HG03520 (cell line): ENCODE measurements around the gene C1R.

Experiments used
- ATAC-seq: cut with Tn5 transposase; IDR thresholded peaks from one replicate; pipeline ENCODE4 v1.9.1; 2021; ENCODE audit warnings: mild to moderate bottlenecking, moderate library complexity; ENCODE audit not compliant: unreplicated experiment

C1R gene

DNA sequence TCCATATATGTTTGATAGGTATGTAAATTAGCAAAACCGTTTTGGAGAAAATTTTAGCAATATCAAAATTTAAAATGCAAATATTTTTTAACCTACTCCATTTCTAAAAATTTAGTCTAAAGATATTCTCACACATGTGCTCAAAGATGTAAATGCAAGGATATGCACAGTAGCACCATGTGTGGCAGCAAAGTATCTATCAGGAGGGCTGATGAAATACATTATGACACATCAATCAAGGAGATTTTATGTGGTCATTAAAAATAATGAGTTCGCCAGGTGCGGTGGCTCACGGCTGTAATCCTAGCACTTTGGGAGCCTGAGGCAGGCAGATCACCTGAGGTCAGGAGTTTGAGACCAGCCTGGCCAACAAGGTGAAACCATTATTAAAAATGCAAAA lies 8.0 kb upstream of the C1R start:
- no peak for ATAC-seq

DNA sequence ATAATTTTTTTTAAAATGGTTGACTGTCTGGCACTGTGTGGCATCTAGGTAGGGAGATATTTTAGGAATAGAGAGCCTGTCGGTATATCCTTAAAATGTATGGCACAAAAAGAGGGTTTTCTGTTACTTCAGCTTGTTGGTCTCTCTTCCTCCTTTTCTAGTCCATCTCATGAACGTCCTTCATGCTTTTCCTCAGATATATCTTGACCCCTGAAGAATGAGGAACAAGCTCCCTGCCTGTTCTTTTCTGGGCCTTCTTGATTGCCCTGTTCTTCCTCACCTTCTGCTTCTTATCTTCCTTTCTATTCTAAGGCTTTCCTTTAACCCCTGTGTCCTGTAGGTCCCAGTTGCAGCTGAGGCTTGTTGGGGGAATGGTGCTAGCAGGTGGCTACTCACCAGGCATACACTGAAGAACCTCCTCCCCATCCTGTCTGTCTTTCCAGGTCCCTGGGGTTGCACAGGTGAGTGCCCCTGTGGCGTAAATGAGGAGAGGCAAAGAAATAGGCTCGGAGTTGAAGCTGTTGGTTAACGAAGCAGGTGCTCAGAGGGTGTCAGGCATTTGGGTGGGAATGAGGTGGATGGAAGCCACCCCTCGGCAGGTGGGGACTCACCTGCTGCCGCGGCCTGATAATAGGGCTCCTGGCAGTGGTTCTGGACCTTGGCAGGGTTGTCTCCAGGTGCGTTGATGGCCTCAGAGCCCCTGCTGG lies 7.2 kb upstream of the C1R start:
- no peak for ATAC-seq

DNA sequence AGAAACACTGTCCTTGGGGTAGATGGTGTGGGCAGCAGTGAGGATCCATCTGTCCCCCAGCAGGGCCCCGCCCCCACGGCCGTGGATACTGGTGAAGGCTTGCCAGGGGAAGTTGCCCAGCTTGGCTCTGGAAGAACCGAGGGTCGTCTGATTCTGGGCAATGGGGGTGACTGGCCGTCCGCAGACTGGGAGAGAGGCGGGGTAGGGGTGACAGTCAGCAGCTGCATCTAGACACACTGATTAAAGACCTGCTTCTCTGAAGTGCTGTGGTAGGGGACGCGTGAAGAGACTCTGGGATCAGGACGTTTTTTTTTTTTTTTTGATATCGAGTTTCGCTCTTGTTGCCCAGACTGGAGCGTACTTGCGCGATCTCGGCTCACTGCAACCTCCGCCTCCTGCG lies 4.7 kb upstream of the C1R start:
- no peak for ATAC-seq

DNA sequence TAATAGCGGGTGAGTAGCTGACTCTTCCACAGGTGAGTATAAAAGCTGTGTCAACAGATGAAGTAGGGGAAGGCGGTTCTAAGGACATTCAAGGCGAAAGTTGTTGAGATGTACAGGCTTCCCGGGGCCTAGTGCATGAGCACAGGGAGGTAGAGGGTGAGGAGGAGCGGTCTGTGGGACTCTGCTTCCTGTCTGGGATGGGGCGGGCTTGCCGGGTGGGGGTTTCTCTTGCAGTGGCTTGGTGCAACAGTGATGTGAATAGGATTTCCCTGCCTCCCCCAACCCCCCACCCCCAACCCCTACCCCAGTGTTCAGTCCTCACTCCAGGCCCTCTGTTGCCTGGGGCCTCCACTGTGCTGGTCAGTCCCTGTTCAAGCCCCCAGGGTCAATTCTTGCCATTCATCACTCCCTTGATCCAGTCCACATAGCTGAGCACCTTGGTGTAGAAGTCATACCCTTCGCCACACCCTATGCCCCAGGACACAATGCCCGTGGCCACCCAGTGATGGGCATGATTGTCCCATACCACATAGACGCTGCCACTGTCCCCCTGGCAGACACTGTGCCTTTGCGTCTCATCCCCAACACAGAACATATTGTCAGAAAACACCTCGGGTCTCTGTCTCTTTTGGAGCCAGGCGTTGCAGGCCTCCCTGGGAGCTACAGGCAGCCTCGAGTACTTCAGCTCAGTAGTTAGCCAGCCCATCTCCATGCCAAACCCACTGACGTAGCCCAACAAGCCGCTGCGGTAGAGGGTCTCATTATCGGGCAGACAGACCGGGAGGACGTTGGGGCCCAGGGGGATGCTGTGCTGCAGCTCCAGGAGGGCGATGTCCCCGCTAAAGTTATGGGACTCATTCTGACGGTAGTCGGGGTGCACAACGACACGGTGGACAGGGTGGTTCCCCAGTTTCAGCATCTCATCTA lies 4.0 kb upstream of the C1R start:
- ATAC-seq: no peak

DNA sequence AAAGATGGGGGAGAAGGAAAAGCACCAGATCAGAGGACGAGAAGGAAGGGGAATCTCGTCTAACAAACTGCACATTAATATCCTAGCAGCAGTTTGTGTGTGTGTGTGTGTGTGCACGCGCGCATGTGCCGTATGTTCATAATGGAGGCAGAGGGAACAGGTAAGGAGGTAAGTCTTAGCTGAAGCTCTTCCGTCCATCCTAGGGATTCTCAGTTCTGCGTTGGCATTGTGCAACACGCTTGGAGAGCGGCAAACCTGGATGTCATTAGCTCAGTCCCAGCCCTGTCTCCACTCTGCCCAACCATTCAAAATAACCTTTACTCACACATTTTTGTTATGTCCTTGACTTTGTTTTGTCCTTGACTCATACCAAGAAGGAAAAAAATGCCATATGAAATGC lies 1.6 kb upstream of the C1R start:
- no peak for ATAC-seq

DNA sequence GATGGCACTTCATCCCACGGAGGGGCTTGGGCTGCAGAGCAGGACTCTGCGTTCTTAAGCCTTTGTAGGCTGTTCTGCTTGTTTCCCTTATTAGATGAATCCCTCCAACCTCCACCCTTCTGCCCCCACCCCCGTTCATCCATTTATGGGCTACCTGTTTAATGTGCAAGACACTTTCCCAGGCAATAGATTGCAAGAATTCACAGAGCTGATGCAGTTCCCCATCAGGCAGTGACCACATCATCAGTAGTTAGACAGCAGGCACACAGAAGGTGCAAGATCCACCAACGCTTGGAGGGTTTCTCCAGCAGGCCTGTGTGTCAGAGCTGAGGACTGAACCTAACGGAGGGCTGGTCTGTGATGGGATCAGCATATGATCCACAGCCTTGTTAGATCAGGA lies 1.2 kb upstream of the C1R start:
- no peak for ATAC-seq

DNA sequence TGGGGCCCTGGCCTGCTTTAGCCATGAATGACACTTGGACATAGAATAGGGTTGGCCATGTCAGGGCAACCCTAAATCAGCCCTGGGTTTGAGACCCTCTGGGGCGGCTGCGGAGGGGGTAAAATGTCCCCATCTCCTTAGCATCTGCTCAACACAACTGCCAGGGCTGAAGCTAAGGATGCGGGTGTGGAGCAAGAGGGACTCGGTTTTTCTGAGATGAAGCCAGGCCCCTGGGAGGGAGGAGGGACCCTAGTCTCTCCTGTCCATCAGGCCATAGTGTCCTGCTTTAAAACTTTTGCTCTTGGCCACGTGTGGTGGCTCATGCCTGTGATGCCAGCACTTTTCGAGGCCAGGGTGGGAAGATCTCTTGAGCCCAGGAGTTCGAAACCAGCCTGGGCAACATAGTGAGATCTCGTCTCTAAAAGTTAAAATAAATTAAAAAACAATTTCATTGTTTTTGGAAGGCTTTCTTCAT lies 778 bp upstream of the C1R start:
- ATAC-seq: no peak

DNA sequence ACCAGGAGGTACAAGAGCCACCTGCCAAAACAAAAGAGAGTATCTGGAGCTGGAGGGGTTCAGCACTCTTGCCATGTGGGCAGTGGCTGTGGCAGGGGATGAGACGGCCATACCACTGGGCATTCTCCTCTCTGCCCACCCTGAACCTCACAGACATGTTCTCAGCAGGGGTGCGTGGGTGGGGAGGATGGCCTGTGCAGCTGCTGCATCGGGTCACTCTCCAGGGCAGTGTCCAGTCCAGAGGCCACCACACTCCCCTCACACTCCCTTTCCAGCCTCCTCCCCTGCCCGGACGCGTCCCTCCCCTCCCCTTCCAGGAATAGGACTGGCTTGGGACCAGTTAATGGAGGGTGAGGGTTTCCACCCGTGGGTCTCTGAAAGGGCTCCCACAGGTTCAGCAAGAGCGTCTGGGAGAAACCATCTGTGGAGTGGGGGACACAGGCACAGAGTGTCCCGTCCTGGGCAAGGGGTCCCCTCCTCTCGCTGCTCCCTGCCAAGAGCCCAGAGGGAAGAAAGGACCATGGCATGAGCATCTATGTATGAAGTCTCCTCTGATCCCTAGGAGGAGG lies 501 bp downstream of the C1R start:
- no peak for ATAC-seq

DNA sequence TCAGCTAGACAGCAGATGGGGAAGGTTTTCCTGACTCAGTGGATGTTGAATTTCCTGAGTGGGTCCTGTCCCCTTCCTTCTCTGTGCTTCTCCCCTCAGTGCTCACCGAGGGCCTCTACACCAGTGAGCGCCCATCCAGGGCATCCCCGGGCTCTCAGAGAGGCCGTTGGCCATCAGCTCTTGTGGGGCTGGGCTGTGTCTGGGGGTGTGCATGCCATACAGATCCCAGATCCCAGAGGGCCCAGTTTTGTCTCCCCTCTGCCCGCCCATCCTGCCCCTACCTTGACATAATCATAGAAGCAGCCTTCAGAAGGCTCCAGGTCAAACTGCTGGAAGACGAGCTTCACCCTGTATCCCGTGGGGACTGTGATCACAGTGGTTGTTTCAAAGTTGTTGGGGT lies 1.1 kb downstream of the C1R start:
- no peak for ATAC-seq

DNA sequence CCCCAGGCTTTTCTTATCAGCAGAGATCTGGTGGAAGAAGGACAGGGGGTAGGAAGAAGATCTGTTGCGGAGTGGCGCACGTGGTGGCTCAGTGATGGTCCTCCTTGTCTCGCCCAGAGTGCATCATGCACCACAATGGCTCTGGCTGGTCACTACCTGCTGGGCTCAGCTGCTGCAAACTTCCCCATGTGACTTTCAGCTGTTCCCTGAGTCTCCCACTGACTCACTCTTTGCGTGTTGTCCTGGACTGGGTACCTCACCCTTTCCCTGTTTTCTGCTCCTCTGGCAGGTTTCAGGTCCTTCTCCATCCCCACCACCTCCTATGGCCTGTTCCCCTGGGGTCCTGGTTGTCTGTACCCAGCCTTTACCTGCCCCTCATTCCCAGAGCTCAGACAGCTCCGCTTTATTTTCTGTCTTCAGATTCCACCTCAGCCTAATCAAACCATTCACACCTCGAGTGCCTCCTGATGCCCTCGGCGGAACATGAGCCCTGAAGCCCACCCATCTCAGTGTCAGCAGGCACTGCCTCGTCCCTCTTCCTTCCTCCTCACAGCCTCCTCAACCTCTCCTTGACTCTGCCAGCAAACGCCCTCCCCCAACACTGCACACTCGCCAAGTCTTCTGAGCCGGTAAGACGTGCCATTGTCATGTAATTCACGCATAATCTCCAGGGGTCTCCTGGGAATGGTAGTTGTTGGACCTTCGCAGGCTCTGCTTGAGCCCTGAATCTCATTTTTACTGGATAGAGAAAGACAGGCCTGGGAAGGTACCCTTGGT lies 1.8 kb downstream of the C1R start:
- no peak for ATAC-seq

DNA sequence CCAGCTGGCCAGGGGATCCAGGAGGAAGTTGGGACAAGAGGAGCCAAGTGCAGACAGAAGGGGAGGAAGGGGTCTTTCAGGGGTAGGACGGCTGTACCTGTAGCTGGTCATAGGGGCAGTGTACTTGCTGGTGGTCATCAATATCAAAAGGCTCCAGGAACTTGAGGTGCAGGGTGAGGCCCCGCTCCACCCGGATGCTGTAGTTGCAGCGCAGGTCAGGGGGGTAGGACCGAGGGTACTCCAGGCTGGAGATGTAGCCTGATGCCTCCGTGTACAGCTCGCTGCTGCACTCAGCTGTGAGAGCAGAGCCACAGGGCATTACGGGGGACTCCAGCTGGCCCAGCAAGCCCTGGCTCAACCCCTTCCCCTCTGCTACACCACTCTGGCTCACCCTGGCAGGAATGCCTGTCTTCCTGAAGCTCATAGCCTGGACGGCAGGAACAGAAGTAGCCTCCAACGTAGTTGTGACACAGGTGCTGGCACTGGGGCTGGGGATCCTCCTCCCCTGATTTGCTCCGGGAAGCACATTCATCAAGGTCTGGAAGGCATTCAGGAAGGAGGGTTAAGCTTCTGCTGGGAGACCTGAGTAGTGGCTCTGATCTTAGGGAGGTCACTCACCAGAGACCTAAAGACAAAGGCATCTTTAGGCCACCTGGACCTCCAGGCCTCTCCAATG lies 2.9 kb downstream of the C1R start:
- ATAC-seq: no peak

DNA sequence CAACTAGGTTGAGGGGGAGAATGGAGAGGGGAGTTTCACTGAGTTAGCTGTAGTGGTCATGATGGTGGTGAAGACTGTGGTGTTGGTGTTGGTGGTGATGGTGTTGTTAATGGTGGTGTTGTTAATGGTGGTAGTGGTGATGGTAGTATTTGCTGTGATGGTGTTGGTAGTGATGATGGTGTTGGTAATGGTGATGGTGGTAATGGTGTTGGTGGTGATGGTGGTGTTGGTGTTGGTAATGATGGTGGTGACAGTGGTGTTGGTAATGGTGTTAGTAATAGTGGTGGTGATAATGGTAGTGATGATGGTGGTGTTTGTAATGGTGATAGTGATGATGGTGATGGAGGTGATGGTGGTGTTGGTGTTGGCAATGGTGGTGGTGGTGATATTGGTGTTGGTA lies 9.1 kb downstream of the C1R start:
- no peak for ATAC-seq

DNA sequence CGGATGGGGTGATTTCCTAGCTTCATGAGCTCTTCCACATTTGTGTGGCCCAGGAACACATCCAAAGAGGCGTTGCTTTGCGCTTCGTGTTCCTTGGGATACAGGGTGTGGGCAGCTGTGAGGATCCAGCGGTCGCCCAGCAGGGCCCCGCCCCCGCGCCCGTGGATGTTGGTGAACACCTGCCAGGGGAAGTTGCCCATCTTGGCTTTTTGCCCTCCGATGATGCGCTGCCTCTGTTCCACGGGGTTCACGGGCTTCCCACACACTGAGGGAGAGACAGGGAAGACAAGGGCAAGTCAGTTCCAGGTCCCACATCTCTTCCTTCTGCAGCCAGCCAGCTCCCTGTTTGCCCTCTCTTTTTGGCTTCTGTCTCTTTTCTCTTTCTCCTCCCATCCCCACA lies 11.2 kb downstream of the C1R start:
- no peak for ATAC-seq

DNA sequence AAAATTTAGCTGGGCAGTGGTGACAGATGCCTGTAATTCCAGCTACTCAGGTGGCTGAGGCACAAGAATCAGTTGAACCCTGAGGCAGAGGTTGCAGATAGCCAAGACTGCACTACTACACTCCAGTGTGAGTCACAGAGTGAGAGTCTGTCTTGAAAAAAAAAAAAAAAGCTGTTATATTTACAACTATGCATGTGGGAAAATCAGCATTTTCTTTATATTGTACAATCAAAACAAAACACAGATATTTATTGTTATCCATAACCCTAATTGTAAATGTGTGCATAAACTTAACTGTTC lies 12.5 kb downstream of the C1R start:
- no peak for ATAC-seq

DNA sequence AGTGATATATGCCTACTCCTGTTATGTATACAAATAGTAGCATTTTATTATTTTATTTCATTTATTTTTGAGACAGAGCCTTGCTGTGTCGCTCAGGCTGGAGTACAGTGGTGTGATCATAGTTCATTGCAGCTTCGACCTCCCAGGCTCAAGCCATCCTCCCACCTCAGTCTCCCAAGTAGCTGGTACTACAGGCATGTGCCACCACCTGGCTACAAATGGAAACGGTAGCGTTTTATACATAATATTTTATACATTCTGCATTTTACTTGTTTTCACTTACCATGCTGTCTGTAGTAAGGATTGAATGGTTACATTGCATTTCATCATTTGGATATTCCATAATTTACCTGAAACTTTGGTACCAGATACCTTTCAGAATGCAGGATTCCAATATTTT lies 14.1 kb downstream of the C1R start:
- ATAC-seq: no peak

DNA sequence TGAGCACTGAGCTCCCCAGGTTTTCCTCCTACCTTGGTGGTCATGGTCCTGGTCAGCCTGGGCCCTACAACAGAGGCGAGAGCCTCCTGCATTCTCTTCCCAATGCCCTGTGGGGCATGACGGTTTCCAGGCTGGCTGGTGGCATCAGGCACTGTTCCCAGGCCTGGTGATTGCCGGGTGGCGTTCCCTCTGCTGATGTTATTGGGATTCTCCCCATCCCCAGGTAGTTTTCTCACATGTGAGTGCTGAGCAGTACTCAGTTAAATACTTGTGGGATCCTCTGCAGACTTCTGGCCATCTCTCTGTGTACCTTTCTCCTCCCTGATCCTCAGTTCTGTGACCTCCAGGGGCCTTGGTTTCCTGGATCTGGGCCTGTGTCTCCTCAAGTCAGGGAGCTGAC lies 15.8 kb downstream of the C1R start:
- no peak for ATAC-seq

DNA sequence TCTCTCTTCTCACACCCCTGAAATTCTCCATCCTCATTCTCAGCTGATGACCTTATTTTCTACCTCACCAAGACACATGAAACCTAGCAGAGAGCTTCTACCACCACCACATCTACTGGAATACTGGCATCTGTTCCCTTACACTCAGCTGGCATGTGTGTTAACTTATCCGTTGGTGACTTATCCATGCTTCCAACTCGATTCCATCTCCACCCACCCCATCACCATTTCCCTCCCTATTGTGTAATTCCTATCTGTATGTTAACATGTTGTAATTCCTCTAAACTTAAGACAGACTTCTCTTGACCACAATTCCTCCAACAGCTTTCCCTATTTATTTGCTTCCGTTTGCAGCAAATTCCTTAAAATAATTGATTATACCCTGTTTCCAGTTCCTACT lies 16.3 kb downstream of the C1R start:
- ATAC-seq: no peak

DNA sequence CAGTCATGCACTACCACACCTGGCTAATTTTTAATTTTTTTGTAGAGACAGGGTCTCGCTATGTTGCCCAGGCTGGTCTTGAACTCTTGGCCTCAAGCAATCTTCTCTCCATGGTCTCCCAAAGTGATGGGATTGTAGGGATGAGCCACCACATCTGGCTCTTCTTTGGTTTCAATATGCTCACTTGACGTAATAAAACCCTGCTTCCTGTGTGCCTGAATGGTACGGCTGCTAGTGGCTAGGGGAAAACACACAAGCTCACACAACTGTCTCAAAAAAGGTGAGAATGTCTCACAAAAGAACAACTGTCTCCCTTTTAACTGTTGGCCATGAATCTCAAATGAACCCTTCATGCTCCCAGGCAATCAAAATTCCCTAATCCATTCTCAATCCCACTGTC lies 16.7 kb downstream of the C1R start:
- ATAC-seq: no peak

DNA sequence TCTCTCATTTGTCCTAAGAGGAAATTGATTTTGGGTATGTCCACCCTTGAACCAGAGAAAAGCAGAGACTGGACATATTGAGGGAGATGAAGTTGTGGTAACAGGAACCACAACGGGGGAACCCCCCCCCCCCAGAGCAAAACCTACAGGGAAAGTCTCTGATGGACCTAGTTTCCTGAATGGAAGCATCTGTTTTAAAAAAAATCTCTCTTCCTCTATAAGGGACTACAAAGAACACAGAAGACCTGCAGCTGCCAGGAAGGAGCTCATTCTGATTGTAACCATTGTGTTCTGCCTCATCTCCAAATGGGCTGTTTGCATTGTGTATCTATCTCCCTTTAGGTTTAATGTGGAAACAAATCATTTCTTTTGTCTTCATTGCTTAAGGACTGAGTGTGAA lies 18.3 kb downstream of the C1R start:
- no peak for ATAC-seq

DNA sequence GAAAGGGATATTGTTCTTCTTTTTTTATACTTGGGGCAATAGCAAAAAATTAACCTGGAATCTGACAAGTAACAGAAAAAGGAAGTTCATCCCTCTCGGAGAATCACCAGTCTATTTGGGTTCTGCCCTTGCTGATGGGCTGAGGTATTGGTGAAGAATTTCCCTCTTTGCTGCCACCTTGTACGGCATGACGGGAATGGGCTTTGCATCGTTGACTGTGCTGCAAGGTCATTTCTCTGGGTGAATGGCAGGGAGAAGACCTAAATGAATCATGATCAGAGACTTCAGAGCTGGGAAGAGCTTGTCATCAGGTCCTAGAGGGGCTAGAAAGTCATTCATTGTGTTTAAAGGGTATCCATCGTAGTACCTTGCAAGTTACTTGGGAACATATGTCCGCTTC lies 19.7 kb downstream of the C1R start:
- no peak for ATAC-seq

DNA sequence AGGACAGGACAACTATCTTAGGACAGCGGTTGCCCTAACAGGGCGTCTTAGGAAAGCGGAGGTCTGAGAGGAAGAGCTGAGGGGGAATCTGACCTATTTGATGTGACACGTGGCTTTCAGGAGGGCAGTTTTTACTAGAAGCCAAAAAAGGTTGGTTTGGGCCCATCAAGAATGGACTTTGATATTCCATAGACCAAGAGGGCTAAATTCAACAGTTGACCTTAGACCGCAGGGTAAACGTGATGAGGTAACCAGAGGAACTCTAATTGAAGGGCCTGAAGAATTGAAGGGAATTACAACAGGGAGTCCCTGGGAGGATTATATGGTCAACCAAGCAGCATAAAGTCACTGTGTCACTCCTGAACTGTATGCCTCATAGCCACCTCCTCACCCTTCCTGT lies 20.2 kb downstream of the C1R start:
- ATAC-seq: no peak
